NCI-H82 treated with DMSO at 0.1 percent for 48 hours (cell line): Measurements from ENCODE around the gene COX7A2L.
"Not testable (repeated sequence)": the region's sequence is repeated elsewhere in the genome, so short reads cannot be mapped to it uniquely, and the experiment has no call there.

Experiments used
- DNase-seq: peaks from one replicate; lab custom pipeline; 2025; ENCODE audit not compliant: unreplicated experiment; lab: John Stamatoyannopoulos, UW

COX7A2L gene, protein sequence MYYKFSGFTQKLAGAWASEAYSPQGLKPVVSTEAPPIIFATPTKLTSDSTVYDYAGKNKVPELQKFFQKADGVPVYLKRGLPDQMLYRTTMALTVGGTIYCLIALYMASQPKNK

DNA sequence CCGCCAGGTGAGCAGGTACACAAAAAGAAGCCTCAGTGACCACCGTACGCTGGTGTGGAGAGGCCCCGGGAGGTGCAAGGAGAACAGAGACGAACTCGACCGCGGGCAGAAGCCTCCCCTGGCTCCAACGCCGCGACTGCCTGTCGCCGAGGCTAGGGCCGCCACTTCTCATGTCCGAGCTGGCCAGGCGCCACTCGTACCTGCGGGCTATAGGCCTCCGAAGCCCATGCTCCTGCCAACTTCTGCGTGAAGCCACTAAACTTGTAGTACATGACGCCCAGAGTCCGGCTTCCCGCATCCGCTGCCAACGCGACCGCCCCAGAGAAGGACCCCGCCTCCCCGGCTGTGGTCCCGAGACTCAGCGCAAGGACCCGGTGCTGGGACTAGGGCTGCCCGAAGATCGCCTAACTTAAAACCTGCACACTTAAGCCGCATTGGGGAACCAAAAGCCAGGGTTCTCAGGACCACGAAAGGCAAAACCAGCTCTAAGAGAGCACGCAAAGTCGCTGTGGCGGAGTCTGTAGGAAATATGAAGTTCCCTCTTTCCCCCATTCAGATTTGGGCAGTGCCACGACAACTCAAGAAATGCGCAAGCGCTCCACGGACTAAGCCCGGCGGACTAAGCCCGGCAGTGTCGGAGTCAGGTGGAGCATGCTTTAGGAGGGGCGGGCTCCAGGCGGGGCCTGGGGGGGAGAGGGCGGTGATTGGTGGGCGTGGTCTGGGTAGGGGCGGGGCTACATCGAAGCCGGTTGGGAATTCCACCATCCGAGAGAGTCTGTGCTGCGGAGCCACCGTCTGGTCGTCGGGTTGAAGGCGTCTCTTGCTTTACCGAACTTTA lies at the start of gene COX7A2L:
Gene COX7A2L (minus strand): TSS at position 328 of the 838 bp plus-strand sequence. CDS start 56 bp downstream, at position 272.
- peak; percentile 97 for DNase-seq

DNA sequence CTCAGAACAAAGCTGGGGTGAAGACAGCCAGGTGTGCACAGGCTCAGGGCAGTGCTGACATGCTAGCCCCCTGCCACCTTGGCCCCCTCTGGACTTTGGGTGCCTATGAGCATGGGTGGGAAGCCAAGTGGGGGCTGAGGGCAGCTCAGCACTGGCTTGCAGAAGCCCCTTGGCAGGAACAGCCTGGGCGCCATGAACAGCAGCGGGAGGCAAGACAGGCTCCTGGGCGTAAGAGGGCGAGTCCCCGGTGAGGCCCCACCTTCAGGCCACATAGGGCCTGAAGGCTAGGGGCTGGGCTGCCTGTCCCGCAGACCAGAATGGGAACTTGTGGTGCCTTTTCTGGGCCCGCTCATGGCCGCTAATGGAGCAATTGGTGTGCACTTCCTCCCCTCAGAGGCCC lies 47.0 kb upstream of the COX7A2L start:
- DNase-seq = no peak

DNA sequence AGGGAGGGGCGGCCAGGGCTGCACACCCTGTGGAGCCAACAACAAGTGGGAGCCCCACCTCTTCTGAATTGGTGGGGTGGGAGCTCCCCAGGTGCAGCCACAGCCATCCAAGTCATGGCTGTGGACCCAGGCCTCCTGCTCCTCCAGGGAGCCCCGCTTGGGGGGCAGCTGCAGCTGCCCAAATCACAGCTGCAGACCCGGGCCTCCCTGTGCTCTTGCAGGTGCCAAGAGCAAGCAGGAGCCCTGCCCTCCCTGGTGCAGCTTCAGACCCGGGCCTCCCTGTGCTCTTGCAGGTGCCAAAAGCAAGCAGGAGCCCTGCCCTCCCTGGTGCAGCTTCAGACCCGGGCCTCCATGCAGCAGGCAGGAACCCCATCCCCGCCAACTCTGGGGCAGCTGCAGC lies 46.5 kb upstream of the COX7A2L start:
- no peak for DNase-seq

DNA sequence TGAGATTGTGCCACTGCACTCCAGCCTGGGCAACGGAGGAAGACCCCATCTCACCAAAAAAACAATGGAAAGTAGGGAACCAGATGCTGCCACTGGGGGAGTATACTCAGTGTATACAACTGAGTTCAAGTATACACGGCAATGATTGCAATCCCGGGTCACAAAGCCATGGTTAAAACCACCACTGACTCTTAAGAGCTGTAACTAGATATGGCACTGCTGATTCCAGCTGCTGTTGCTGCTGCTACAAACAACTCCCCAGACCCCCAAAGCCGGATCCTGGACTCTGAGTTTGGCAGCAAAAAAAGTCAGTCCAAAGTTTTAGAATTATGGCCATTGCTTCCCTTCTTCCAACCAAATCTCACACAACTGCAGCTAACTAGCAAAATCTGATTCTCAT lies 43.7 kb upstream of the COX7A2L start:
- DNase-seq = no peak

DNA sequence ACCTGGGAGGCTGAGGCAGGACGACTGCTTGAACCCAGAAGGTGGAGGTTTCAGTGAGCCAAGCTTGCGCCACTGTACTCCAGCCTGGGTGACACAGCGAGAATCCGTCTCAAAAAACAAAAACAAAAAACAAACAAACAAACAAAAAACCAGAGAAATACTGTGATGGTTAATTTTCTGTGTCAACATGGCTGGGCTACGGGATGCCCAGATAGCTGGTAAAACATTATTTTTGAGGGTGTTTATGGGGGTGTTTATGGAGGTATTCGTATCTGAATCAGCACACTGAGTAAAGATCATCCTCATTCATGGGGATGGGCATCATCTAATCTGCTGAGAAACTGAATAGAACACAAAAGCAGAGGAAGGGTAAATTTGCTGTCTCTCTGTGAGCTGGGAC lies 40.8 kb upstream of the COX7A2L start:
- DNase-seq = no peak

DNA sequence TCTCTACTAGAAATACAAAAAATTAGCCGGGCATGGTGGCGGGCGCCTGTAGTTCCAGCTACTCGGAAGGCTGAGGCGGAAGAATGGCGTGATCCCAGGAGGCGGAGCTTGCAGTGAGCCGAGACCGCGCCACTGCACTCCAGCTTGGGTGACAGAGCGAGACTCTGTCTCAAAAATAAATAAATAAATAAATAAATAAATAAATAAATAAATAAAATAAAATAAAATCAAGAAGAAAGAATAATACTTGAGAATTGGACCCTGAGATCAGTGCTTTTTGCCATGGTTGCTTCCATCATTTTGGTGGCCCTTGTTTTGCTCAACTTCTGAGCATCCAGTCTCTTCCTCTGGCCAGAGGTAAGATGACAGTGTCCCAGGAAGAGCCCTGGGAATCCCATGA lies 37.0 kb upstream of the COX7A2L start:
- DNase-seq = not testable (repeated sequence)

DNA sequence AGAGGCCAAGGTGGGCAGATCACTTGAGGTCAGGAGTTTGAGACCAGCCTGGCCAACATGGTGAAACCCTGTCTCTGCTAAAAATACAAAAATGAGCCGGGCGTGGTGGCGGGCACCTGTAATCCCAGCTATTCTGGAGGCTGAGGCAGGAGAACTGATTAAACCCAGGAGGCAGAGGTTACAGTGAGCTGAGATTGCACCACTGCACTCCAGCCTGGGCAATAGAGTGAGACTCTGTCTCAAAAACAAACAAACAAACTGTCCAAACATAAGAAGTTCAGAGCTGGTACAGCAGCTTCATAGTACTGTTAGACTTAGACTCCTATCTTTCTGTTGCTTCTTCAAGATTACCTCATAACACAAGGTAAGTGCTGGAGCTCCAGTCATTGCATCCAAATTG lies 32.3 kb upstream of the COX7A2L start:
- not testable (repeated sequence) for DNase-seq

DNA sequence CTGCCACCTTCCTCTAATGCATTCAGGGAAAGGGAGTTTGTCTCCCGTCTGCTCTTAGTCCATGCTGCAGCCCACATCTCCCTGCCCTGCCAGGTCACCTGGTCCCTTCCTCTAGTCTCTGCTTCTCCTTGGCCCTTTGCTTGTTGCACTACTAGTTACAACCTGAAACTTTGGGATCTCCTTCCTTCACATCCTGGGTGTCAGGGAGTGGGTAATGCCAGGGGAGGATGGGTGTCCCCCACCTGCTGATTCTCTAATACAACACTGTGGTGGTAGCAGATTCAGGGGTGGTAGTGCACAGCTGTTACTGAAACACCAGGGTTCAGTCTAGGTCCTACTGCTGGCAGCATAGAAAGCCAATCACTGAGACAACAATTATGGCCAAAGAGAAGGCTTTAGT lies 31.2 kb upstream of the COX7A2L start:
- DNase-seq = no peak

DNA sequence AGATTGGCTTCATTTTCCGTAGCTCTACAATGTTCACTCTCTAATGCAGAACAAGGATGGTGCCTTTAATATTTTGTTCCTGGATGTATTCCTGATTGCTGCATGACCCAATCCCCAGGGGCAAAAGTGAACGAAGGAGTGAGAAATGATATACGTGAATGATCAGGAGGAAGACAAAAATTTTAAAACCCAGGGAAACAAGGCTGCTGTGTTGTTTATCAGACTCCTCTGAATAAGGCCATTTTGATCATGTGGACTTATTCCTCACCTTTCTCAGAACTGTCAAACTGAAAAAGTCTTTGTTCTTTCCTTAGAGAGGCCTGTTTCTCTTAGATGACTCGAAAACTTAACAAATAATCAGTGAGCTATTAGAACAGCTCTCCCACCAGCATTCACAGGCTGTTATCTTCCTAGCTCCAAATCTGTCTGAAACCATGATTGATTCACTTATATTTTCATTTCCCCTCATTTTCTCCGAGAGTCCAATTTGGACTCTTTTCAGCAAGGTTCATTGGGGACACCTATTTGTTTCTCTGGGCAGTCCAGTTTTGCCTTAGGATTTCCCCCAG lies 29.5 kb upstream of the COX7A2L start:
- no peak for DNase-seq

DNA sequence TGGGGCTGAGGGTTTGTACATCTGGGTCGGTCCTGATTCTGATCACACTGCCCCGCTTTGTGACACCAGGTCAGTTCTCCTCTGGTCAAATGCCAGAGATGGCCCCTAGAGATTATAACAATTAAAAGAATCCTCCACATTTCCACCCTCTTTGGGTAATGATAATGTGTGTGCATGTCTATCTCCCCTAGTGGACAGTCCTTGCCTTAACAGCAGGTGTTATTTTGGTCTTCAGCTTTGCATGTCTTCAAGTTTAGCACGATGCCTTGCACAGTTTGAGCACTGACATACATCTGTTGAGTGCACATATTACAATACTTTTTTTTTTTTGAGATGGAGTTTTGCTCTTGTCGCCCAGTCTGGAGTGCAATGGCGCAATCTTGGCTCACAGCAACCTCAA lies 25.7 kb upstream of the COX7A2L start:
- DNase-seq = no peak

DNA sequence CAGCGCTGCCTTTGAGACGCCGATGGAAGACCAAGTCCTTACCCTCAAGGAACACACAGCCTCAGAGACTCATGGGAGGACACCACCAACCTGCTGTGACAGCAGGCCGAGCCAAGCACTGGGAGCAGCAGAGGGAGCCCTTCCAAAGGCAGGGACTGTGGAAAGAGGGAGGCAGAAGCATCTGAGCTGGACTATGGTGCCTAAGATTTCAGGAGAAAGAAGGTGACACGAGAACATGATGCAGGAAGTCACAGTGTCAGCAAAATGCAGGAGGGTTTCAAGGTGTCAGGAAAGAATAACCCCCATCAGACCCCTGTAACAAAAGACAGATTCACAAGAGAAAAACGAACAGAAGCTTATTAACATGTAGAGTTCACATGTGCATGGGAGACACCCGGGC lies 24.2 kb upstream of the COX7A2L start:
- peak; percentile 7 for DNase-seq

DNA sequence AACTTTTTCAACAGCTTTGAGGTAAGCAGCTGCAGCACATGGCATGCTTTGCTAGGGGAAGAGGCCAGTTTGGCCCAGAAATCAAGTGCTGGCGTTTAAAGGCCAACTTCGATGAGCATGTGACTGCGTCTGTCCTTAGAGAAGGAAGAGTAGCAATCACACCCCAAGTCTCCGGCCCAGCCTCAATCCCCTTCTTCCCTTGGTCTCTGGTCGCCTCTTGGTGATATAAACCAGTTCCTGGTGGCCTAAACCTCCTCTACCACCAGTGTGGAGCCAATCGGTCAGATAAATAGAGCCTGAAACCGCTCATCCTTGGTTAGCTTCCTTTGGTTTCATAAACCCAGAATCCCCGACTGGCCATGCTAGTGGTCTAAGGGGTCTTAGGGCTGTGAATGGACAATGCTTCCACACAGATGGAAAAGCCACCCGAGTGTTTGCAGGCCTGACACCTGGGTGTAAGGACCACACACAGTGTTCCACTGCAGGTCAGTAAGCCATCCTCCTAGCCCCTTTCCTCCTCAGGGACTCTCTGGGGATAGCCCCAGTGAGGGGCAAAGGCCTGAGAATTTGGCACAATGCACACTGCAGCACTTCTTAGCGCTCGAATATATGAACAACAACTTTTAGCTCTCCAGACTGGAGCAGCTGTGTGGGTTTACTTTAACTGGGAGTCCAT lies 23.0 kb upstream of the COX7A2L start:
- no peak for DNase-seq

DNA sequence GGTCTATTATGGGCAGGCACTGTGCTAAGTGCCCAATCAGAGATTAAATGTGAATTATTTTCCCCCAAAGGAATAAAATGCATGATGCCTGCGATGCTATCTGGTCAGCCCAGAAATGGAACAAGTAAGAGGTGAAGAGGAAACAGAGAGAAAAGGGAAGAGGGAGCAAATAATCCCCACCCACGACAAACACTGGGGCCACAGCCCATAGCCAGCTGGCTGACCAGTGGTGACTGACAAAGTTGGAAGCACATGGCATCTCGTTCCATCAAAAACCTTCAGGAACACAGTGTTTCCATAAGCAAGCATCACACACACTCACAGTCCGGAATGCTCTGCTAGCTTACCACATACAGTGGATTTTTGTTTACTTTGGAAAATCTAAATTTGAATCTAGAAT lies 21.1 kb upstream of the COX7A2L start:
- no peak for DNase-seq

DNA sequence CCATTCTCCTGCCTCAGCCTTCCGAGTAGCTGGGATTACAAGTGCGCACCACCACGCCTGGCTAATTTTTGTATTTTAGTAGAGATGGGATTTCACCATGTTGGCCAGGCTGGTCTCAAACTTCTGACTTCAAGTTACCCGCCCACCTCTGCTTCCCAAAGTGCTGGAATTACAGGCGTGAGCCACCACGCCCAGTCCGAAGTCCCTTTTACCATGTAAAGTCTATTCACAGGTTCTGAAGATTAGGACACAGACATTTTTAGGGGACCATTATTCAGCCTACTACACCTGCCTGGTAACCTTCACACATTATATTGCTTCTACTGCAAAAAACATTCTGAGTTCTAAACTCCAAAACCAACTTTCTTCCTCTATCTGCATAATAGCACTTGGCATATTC lies 19.0 kb upstream of the COX7A2L start:
- DNase-seq = not testable (repeated sequence)

DNA sequence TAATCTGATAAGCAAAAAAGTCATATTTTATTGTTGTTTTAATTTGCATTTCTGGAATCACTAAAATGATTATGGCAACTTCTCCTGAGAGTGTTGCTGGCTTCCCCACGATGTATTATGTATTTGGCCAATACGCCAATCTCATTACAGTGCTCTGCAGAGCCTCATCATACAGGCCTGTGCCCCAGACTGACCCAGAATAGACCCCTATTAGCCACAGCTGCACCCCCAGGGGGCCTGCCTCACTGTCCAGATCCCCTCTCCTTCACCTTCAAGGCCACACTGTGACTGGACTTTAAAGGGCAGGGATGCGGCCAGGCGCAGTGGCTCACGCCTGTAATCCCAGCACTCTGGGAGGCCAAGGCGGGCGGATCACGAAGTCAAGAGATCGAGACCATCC lies 17.4 kb upstream of the COX7A2L start:
- no peak for DNase-seq

DNA sequence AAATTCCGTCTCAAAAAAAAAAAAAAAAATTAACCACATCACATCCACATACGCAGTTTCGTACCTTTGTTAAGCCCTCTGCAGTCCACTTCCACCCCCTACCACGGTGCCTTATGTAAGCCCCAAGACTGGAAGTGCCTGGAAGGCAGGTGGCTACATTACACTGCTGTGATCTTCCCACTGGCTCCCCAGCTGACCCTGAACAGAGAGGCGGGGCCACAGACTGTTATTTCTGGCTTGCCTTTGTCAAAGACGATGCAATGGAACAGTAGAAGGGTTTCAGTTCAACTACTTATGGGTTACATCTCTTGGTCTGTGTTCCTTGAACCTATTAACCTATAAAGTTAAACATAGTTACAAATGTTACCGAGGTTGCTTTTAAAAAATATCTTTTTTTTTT lies 15.7 kb upstream of the COX7A2L start:
- DNase-seq = no peak

DNA sequence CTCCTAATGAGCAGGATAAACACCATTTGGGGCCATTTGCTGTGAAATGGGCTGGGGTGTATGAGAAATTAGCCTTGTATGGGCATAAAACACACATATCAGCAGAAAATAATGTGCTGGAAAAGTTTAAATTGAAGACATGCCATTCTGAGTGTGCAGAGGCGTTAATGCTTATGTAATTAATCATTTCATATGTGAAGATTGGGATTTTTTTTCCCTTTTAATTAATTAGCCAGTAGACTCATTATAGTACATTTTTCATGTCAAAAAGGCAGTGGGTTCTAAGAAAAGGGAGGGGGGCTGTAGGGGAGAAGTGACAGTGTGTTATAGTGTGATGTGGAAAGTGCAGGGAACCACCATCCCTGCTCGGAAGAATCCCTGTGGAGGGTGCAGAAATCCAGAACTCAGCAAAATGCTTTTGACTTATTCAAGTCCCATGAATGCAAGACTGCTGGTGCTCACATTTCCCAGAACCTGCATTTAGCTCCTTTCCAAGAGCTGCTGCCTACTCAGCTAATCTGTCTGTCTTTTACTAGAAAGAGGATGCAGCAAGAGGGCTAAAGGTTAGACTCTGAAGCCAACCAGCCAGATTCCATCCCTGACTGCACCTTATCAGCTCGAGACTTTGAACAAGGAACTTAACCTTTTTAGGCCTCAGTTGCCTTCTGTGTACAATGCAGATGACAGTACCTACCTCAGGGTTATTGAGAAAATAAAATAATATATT lies 11.6 kb upstream of the COX7A2L start:
- DNase-seq = no peak

DNA sequence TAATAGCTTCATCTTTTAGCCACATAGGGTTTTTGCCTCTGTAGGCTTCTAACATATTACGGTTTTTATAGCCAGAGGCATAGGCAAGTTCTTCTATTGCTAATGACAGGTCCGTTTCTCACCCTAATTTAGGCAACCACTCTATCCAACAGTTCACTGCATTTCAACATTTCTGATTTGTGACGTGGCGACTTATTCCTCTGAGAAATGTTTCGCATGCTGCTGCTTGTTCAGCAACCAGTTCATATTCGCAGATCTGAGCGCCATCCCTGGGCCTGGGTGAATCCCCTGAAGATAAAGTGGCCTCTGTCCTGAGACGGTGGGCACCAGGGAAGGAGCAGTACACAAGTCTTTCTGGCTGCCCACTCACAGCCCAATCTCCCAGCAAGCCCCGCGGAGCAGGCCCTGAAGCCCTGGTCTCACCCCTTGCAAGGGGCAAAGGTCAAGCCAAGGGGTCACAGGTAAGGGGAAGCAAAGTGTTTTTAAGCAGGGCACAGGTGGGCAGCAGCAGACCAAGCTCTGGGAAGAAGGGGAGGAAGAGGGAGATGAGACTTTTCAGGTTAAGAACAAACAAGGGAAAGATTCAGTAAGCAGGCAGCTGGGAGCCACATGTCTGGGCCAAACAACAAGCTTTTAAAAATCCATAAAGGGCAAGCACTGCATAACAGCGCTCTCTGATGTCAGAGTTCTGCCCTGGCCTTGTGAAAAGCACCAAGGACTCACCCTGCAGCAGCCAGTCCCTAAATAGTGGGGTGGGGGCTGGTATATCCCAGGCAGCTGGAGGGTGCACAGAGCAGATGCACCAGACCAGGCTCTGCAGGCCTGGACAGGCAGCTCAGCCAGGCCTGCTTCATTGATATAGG lies 10.8 kb upstream of the COX7A2L start:
- no peak for DNase-seq

DNA sequence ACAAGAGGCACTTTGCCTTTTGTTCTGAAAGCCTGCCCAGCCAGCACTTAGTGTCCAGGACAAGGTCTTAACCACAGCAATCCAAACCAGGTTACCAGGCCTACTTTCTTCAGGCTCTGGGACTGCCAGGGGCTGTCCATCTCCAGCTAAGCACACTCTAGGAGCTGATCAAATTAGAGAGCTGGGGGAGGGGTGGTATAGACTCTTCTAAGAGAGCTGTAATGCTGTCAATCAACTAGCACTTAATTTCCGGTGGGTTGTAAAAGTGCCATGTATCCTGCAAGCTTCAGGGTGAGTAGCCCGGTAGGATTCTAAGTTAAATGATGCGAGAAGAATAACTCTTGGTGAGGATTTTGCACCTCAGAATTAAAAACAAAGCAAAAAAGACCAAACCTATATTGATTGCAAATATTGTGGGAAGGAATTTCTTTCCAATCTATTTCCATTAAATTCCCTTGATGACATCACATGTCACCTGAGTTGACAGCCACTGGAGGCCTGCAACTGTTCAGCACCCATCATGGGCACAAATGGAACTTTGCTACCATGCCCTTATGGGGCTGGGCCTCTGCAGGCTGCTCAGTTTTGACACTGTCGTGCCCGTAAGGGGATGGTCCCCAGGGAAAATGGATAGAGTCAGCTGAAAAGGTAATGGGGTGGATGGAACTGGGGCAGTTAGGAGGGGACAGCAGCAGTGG lies 8.7 kb upstream of the COX7A2L start:
- no peak for DNase-seq
